Fibroblast of peridontal ligament (primary cell): ENCODE measurements around the gene ANKRD24.
"Not testable (repeated sequence)": the region's sequence is repeated elsewhere in the genome, so short reads cannot be mapped to it uniquely, and the experiment has no call there.

Experiments used
- DNase-seq: peaks from one replicate; pipeline ENCODE4 v3.0.0-alpha.2; 2010; ENCODE audit errors: extremely low read depth

Gene ANKRD24

GRCh38 chr19:4230237-4230636 is 47.7 kb downstream of the ANKRD24 start:
- not testable (repeated sequence) for DNase-seq

- DNase-seq = not testable (repeated sequence)
Observed at GRCh38 chr19:4231521-4231920, 49.0 kb downstream of the ANKRD24 start.

GRCh38 chr19:4232139-4232538 is 49.6 kb downstream of the ANKRD24 start:
- DNase-seq = not testable (repeated sequence)

GRCh38 chr19:4232614-4233281 is 50.3 kb downstream of the ANKRD24 start:
- DNase-seq = no peak

- DNase-seq = no peak
Observed at GRCh38 chr19:4233282-4233853, 50.9 kb downstream of the ANKRD24 start.

GRCh38 chr19:4234142-4234861 is 51.8 kb downstream of the ANKRD24 start:
- DNase-seq = no peak

- DNase-seq = no peak
Observed at GRCh38 chr19:4234862-4235201, 52.3 kb downstream of the ANKRD24 start.

GRCh38 chr19:4237510-4237909 is 55.0 kb downstream of the ANKRD24 start:
- DNase-seq = not testable (repeated sequence)

- no peak for DNase-seq
Observed at GRCh38 chr19:4238831-4239230, 56.3 kb downstream of the ANKRD24 start.

- DNase-seq = no peak
Observed at GRCh38 chr19:4241824-4242430, 59.4 kb downstream of the ANKRD24 start.

GRCh38 chr19:4245938-4246337 is 63.4 kb downstream of the ANKRD24 start:
- not testable (repeated sequence) for DNase-seq

- DNase-seq = peak; percentile 99
Observed at GRCh38 chr19:4246767-4247593, 64.5 kb downstream of the ANKRD24 start, which contains the start of gene YJU2. YJU2 (plus strand) TSS chr19:4247080; CDS start chr19:4247147, 67 bp downstream.

- no peak for DNase-seq
Observed at GRCh38 chr19:4256563-4256962, 74.1 kb downstream of the ANKRD24 start.

GRCh38 chr19:4257025-4257424 is 74.5 kb downstream of the ANKRD24 start:
- DNase-seq = no peak

- DNase-seq = no peak
Observed at GRCh38 chr19:4258181-4258580, 75.7 kb downstream of the ANKRD24 start.

- no peak for DNase-seq
Observed at GRCh38 chr19:4260613-4261191, 78.2 kb downstream of the ANKRD24 start.

GRCh38 chr19:4264812-4265211 is 82.3 kb downstream of the ANKRD24 start:
- no peak for DNase-seq

GRCh38 chr19:4266253-4267000 is 83.9 kb downstream of the ANKRD24 start:
- DNase-seq = no peak

GRCh38 chr19:4267101-4267900 is 84.8 kb downstream of the ANKRD24 start:
- DNase-seq = peak; percentile 33
